Medulla oblongata (tissue), 1 donor: ENCODE data around the gene CPEB3.
"Not testable (repeated sequence)": the region's sequence is repeated elsewhere in the genome, so short reads cannot be mapped to it uniquely, and the experiment has no call there.

Experiments
- DNase-seq: peaks from one replicate; pipeline ENCODE4 v3.0.0-alpha.2; 2015; ENCODE audit errors: extremely low spot score

The CPEB3 gene

GRCh38 chr10:92142512-92142911, 148.4 kb downstream of the CPEB3 start:
- no peak for DNase-seq

- DNase-seq: not testable (repeated sequence)
These were observed 149.7 kb downstream of the CPEB3 start for GRCh38 chr10:92141147-92141546.

GRCh38 chr10:92134049-92134448, 156.8 kb downstream of the CPEB3 start:
- DNase-seq: not testable (repeated sequence)

GRCh38 chr10:92131275-92131820, 159.5 kb downstream of the CPEB3 start:
- no peak for DNase-seq

- DNase-seq: no peak
These were observed 160.1 kb downstream of the CPEB3 start for GRCh38 chr10:92130622-92131274.

GRCh38 chr10:92126100-92126650, 164.7 kb downstream of the CPEB3 start:
- DNase-seq: no peak

- no peak for DNase-seq
These were observed 165.7 kb downstream of the CPEB3 start for GRCh38 chr10:92125144-92125543.

GRCh38 chr10:92124616-92125143, 166.2 kb downstream of the CPEB3 start:
- DNase-seq: peak; percentile 24

GRCh38 chr10:92124020-92124419, 166.9 kb downstream of the CPEB3 start:
- DNase-seq: no peak

GRCh38 chr10:92122941-92123450, 167.9 kb downstream of the CPEB3 start:
- no peak for DNase-seq

GRCh38 chr10:92121686-92122492, 169.0 kb downstream of the CPEB3 start:
- no peak for DNase-seq

- DNase-seq: no peak
These were observed 171.5 kb downstream of the CPEB3 start for GRCh38 chr10:92119340-92119739.

- DNase-seq: not testable (repeated sequence)
These were observed 176.0 kb downstream of the CPEB3 start for GRCh38 chr10:92114917-92115316.

GRCh38 chr10:92113911-92114600, 176.8 kb downstream of the CPEB3 start:
- DNase-seq: no peak

- no peak for DNase-seq
These were observed 178.4 kb downstream of the CPEB3 start for GRCh38 chr10:92112462-92112861.

- DNase-seq: no peak
These were observed 179.4 kb downstream of the CPEB3 start for GRCh38 chr10:92111336-92111939.

GRCh38 chr10:92110039-92110794, 180.7 kb downstream of the CPEB3 start:
- DNase-seq: no peak

- DNase-seq: no peak
These were observed 182.1 kb downstream of the CPEB3 start for GRCh38 chr10:92108747-92109146.

- no peak for DNase-seq
These were observed 182.8 kb downstream of the CPEB3 start for GRCh38 chr10:92108120-92108519.

- DNase-seq: no peak
These were observed 187.3 kb downstream of the CPEB3 start for GRCh38 chr10:92103376-92104090.
